ENCODE measurements around the gene CORO7.

Gene CORO7

GRCh38 chr16:4358236-4358635 lies 58.2 kb downstream of the CORO7 start:
- TF ChIP-seq CTCF (IDR thresholded peaks at IDR 0.05; ENCODE audit: low read length, missing control alignments): no peak
- DNase-seq (ENCODE audit: low read depth): no peak
- H3K4me3 ChIP-seq (replicated peaks; ENCODE audit: low read depth, low read length): no peak overlapping the region

GRCh38 chr16:4356820-4357219 lies 59.6 kb downstream of the CORO7 start:
- no peak for DNase-seq (ENCODE audit: low read depth)
- TF ChIP-seq CTCF (IDR thresholded peaks at IDR 0.05; ENCODE audit: low read length, missing control alignments): no peak

GRCh38 chr16:4354512-4355409 lies 61.6 kb downstream of the CORO7 start:
- no peak overlapping the region for H3K4me3 ChIP-seq (replicated peaks; ENCODE audit: low read depth, low read length)

More at GRCh38 chr16:4356820-4357219, 59.6 kb downstream of the CORO7 start:
- H3K4me3 ChIP-seq (replicated peaks; ENCODE audit: low read depth, low read length): no peak overlapping the region

GRCh38 chr16:4353675-4354074 lies 62.7 kb downstream of the CORO7 start:
- no peak for TF ChIP-seq CTCF (IDR thresholded peaks at IDR 0.05; ENCODE audit: low read length, missing control alignments)
- no peak for DNase-seq (ENCODE audit: low read depth)
- H3K4me3 ChIP-seq (replicated peaks; ENCODE audit: low read depth, low read length): no peak overlapping the region

More at GRCh38 chr16:4354512-4355409, 61.6 kb downstream of the CORO7 start:
- no peak for TF ChIP-seq CTCF (IDR thresholded peaks at IDR 0.05; ENCODE audit: low read length, missing control alignments)
- no peak for DNase-seq (ENCODE audit: low read depth)

- no peak for DNase-seq (ENCODE audit: low read depth)
- TF ChIP-seq CTCF (IDR thresholded peaks at IDR 0.05; ENCODE audit: low read length, missing control alignments): no peak
- no peak overlapping the region for H3K4me3 ChIP-seq (replicated peaks; ENCODE audit: low read depth, low read length)
These were observed 63.6 kb downstream of the CORO7 start for GRCh38 chr16:4352843-4353242.

- TF ChIP-seq CTCF (IDR thresholded peaks at IDR 0.05; ENCODE audit: low read length, missing control alignments): no peak
- DNase-seq (ENCODE audit: low read depth): no peak
- H3K4me3 ChIP-seq (replicated peaks; ENCODE audit: low read depth, low read length): no peak overlapping the region
These were observed 64.5 kb downstream of the CORO7 start for GRCh38 chr16:4351880-4352279.
